ENCODE data around the gene MARK1.

Gene MARK1

DNA sequence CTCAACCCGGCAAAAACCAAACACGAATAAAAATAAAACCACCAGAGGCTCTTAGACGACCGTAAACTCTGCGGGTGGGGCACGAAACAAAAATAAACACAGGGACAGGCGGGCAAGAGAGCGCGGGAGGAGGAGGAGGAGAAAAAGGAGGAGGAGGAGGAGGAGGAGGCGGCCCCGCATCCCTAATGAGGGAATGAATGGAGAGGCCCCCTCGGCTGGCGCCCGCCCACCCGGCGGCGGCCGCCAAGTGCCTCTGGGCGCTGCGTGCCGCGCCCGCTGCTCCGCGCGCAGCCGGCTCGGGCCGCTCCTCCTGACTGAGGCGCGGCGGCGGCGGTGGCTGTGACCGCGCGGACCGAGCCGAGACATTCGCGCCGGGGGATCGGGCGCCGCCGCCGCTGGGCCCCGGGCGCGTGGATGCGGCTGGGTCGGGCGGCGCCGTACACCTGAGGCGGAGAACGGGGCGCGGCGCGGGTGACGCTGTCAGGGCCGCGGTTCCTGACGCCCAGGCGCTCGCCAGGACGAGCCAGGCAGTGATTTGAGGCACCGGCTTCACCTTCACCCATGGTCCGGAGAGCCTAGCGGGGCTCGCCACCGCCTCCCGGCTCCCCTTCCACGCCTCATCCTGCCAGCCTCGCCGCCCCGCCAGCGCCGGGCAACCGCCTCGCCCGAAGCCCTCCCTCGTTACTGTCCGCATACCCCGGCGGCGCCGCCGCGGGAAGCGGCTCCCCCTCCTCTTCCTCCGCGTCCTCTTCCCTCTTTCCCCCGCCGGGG, at the start of gene MARK1:
Gene MARK1 (plus strand): TSS at position 229 of the 771 bp plus-strand sequence. CDS start 687 bp downstream, outside the sequence.
- peak; percentile 49 for DNase-seq

DNA sequence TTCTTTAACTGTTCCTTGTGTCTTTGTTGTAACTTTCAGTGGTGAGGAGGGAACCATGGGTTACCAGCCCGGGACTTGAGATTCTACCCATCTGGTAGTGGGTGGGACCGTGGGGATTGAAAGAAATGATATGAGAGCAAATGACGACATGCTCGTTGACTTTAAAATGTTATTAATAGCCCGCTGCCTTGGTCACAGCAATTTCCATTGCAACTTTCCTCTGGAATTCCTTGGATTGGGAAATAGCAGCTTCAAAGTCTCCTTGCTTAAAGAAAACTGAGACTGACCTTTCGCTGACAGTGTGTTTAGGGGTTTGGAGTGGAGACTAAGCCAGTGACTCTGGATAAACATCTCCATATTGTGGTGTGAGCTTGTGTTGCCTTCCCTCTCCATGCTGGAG, 44.2 kb upstream of the MARK1 start:
- DNase-seq, result no peak

DNA sequence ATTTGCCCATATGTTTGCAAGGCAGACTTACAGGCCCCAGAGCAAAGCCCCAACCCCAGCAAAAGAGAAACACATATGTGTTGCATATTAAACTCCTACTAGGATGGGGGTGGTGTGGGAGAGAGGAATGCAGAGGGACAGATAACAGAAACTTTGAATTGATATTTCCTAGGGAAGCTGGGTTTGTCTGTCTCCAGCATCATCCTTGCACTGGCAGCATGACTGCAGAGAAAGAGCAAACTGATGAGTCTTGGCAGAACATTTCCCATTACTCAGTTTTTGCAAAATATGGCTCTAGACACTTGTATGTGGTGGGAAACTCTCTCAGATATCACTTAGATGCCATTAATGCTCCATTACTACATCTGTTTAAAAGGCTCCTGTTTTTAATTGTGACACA, 43.8 kb upstream of the MARK1 start:
- DNase-seq, result no peak

DNA sequence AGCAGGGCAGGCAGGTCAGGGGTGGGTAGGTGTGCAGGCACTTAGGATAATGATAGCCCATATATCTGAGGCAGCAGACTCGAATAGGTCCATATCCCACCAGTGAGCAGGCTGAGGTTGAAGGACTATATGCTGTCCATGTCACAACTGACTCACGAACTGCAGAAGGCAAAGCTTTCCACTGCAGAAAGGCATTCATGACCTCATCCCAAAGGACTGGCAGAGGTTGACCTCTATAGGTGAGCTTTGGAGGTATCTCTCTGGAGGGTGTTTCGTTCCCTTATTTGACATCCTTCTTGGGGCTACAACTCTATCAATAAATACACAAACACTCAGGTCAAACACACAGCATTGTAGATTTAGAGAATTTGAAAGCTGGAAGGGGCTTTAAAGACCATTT, 42.8 kb upstream of the MARK1 start:
- DNase-seq, result no peak

DNA sequence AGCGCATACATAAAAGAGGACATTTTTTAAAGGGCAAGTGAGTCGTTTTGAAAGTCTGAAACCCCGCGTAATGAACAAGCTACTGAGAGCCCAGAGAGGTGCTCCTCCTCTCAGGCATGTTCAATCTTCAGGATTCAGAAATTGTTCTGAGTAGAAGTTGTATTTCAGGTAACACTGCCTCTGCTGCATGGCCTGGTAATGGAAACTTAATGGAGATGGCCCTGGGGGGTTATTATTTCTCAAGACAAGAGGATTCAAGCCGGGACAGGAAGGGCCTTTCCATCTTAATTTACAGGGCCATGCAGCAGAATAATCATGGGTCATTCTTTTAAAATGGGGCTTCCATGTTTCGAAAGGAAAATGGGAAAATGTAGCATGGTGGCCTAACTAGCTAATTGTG, 42.1 kb upstream of the MARK1 start:
- no peak for DNase-seq

DNA sequence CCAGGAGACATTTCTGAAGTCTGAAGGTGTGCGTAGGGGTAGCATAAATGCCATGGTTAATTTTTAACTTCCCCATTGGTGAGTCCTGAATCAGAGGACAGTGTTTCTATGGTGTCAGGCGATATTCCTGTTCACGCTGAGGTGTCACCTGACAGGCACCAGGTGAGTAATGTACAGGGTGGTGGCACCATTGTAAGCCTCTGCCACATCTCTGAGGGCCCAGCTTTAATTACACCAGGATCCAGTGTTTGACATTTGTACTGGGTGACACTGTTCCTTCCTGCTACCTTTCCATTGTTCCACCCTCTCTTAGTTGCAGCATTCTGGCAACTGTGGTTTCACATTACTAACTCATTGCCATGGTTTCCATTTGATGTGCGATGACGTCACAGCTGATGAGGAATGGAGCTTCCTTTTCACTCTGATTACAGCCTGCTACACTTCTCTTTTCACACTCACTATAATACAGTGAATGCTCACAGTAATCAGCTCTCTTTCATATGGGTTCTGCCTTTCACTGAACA, 40.6 kb upstream of the MARK1 start:
- peak; percentile 39 for DNase-seq

DNA sequence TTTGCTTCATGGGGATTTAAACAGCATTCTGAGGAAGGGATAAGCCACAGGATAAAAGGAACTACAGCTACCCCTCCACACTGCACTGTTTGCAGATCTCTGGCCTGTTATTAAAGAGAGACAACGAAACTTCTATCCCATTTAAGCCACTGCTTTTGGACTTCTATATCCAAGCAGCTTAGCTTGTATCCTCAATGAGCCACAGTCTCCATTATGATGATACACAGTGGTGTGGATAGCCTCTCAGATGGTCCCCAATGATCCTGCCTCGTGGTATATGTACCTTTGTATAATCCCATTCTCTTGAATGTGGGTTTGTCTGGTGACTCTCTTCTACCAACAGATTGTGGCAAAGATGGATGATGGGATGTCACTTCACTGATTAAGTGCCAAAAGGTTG, 36.0 kb upstream of the MARK1 start:
- DNase-seq, result no peak

DNA sequence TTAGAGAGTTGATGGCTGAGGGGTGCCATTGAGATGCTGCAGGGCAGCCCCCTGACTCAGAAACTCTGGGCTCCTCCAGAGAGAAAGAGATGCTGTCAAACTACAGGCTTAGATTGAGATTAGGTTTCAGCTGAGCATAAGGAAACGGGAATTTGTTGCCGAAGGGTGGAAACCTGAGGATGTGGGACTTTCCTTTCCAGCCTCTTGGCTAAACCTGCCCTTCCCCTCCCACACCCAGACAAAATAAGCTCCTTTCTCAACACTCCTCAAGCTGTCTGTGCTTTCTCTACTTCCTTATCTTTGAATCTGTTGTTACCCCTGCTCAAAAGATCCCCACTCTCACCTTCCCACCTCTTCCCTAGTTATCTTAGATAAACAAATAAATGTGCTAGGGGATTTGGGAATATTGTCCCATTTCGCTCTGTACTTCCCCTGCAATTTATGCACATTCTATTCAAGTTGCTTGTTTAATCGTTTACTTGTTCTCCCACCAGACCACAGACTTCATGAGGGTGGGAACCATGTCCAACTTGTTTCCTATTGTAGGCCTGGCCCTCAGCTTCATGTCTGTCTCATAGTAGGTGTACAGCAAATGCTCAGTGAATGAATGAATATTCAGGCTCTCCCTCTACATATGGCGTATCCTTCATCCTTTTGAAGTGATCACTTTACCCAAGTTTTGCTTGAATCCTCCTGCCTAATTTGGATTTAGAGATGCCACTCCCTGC, 30.6 kb upstream of the MARK1 start:
- DNase-seq, result no peak

DNA sequence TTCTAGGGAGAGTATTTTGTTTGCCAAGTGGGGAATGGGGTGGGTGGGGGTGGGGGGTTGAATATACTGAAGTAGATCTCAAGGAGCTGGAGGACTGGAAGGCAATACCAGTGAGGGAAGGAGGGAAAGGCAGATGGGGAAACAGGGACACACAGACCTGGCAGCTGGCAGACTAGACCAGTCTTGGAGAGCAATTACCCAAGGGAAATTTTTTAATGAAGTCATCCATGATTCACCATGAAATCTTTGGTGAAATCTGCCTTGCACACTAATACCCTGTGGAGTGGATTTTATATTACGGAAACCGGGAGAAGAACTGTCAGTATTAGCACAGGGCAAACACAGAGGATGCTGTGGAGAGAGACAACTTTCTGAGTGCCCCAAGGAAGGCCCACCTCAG, 29.7 kb upstream of the MARK1 start:
- DNase-seq, result peak; percentile 45

DNA sequence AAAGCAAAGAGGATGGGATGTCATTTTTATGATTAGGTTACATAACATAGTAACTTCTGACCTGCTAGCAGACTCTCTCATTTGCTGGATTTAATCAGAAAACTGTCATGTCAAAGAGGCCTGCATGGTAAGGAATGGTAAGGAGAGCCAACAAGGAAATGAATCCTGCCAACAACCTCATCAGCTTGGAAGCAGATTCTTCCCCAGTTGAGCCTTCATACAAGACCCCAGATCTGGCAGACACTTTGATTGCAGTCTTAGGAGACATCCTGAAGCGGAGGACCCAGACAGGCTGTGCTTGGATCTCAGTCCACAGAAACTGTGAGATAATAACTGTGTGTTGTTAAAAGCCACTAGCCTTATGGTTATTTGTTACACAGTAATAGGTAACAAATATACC, 27.6 kb upstream of the MARK1 start:
- no peak for DNase-seq

DNA sequence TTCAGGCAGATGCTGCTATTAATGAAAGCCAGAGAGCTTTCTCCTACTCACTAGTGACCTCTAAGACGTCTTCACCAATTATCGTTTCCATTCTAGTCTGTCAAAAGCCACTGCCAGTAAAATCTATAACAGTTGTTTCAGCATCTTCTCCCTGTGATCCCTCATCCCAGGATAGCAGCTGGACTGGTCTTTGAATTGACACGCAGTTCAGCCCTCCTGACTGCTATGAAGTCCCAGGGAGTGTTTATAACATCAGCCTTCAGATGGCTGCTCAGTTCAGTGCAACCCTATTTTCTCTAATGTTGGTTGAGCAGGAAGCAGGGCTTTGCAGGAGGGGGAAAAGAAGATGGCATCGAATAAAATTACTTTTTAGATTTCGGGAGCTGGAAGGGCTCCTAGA, 23.6 kb upstream of the MARK1 start:
- no peak for DNase-seq

DNA sequence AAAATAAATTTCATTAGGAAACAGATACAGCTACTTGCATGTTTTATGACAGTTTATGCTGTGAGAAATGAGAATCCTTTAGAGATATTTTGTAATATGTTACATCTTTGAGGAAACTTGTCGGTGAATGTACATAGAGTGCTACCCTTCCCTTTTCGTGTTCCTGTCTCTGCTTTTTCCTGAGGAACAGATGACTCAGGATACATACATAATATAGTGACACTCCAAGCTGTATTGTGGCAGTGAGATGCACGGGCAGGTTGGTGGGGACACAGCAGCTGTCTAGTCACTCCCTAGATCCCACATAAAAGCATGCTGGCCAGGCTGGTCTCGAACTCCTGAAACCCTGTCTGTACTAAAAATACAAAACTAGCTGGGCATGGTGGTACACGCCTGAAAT, 20.9 kb upstream of the MARK1 start:
- no peak for DNase-seq

DNA sequence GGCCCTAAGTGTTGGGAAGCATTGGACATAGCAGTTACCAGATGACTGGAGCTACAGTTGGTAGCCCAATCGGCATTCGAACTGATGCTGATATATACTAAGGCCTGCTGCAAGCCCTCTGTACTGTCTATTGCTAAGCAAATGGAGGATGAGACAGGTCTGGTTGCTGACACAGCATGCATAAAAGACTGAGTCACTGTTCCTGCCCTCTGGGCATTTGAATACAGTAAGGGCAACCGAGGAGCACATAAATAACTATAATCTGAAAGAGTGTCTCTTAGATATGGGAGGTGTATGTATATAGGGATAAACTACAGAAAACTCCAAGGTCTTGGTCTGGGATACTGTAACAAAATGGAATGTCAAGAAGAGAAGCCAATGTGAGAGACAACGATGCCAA, 16.8 kb upstream of the MARK1 start:
- DNase-seq, result peak; percentile 72

DNA sequence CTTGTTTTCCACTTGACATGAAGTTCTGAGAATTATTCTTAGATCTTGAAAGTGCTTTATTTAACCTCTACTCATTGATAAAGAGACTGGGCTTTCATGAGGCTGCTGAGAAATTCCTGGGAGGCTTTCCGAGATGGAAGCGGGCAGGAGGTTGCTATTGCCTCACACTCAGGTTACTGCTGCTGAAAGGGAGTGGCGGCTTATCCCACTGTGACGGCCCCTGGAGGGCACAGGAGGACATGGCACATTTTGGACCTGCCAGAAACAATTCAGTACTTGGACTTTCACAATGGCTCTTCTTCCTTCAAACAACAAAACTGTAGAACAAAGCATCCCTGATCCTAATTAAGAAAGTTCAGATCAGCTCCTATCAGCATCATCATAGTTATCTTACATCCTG, 16.2 kb upstream of the MARK1 start:
- no peak for DNase-seq

DNA sequence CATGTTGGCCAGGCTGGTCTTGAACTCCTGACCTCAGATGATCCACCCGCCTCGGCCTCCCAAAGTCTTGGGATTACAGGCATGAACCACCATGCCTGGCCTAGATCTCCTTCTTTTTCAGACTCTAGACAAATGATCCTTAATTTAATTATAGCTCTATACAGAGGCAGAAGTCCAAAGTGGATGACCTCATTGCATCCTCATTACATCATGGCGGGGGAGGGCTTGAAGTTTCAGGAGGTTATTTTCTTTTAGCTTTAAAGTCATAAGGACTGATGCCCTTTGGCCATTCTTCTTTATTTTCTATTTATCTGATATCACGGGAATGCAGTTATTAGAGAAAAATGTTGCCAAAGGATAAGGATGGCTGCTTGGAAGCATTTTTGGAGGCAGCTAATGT, 14.1 kb upstream of the MARK1 start:
- DNase-seq, result no peak

DNA sequence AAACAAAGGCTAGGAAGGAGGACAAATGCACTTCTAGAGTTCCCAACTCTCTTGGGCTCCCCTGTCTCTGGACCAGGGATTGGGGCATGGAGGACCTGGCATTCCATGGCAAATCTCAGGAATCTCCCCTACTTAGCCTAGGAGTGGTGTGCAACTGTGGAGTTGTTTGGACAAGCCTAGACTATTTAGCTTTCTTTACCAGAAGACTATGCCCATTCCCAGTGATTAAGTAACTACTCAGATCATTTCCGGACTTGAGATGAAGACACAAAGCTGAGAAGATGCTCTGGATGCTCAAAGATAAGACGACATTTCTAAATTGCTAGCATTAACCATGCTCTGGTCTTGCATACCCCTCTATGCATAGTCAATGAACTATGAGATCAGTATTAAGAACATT, 13.7 kb upstream of the MARK1 start:
- no peak for DNase-seq

DNA sequence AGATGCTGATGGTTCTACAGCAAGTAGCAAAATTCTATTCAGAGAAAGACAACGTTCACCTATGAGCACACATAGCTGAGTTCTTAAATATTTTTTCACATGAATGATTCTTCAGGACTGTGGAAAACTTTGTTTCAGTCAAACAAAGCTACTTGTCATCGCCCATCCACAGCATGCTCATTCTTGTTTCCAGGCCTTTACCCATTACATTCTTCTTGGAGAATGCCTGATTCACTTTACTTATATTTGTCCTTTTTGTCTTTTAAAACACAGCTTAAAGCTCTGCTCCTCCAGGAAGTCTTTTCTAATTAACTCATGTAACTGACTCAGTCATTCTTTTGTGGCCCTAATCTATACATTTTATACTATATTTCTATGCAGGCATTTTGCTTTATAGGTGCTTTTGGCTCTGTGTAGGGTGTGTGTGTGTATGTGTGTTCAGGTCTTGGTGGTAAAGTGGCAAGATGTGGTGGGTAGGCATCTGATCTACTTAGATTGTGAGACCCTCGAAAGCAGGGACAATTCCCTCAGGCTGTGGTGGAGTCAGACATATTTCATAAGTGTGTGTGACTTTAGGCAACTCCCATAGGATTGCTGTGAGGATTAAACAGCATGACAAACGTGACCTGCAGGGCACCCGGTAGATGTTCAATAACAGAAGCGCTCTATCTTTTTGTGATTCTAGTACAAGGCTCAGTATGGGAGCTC, 11.8 kb upstream of the MARK1 start:
- DNase-seq, result no peak

DNA sequence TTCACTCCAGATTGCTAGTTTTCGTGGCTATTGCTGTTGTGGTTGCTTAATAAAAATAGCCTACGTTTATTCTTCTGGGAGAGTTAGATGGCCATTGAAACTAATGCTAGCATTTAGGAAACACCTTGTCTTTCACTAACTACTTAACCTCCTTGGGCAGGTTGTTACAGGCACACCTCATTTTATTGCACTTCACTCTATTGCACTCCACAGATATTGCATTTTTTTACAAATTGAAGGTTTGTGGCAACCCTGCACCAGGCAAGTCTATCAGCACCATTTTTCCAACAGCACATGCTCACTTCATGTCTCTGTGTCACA, 11.3 kb upstream of the MARK1 start:
- DNase-seq, result no peak

DNA sequence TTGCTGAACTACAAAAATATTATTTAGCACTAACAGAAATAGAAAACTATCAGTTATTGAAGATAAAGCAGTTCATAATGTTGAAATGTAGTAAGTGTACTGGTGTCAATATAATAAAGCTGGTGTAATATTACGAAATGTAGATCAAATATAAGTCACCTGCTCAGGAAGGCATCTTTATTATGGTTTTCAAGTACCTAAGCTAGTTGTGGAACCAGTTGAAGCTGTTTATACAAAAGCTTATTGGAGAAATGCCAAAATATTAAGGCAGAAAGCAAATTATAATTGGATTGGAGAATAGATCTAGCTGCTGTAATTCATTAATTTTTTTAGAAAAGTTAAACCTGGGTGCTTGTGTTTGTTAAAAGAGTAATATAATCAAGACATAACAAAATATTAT, 6.2 kb upstream of the MARK1 start:
- no peak for DNase-seq

DNA sequence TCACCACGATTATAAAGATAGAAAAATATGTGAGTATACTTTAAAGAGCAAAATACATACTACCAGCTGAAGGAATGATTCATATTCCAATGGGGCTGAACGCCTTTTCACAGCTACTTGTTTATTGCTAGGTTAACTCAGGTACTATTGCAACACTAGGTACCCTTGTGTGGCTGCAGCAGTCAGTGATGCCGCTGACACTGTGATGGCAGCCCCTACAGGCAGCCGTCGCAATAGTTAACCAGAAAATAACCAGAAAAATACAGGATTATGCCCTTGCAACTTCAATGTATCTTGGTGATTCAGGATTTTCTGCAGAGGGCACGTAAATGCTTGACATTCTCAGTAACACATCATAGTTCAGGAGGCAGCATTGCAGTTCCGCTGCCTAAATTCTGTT, 1.6 kb upstream of the MARK1 start:
- no peak for DNase-seq

DNA sequence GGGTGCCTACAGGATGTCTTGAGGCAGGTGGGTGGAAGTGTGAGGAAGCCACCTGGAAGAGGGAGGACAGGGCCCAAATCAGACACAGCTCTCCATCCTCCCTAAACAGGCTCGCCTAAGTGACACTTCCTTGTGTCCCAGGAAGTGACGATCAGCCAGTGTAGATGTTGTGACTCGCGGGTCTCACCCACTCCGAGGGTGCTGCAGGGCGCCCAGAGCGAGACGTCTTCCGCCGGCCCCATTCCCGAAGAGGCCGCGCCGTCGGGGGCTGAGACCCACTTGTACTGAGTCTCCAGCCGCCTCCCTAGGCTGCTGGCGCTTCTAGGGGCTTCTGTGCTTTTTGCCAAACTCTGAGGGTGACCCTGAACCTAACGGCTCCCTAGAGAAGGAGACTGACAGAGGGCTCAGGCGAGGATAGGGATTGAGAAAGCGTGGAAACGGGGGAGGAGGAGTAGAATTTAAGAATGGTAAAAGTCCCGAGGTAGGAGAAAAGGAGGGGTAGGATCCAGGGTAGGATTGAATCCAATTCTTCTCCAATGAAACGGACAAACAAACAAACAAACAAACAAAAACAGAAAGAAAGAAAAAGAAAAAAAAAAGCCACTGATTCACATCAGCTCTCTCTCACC, 543 bp upstream of the MARK1 start:
- peak; percentile 11 for DNase-seq

DNA sequence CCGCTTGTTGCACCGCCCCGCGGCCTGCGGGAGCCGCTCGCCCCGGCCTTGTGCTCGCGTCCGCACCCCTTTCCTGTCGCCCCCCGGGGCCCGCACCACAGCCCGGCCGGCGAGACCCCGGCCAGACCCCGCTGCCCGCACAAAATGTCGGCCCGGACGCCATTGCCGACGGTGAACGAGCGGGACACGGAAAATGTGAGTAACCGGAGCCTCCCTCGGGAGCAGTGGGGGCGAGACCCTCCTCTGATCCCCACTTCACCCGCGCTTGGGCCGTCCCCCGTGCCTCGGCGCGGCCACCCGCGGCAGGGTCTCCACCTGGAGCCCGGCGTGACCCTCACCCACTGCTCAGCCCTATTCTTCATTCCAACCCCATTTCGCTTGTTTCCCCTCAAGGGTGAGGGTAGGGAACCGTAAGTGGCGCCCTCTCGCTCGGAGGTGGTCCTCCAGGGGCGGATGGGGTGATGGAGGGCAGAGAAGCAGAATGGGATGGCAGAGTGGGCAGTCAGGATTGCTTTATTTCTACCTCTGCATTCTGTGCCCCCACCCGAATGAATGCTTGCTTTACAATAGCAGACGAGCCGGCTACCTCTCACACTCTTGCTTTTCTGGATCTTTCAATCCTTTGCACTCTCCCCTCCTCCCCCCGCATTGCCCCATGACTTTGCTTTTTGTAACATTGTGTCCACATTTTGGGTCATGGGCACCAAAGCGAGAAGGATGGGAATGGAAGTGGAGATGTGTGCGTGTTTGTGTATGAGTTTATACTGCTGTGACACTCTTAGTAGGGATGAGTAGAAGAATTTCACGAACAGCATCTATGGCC, 954 bp downstream of the MARK1 start:
- no peak for DNase-seq

Measured in EL (cell line).